Measurements from ENCODE around the gene AOAH. TPM values are rescaled to one million over a fixed set of nuclear protein-coding genes. Genes with fewer than 3 reads are reported as not detected.

Gene AOAH
- total RNA-seq, 1 donor from 2014 or later: not detected

- Mint-ChIP-seq H3K9me3 (ENCODE audit: unreplicated experiment) (no peaks in the 10 kb centered on the region), H3K27me3 (ENCODE audit: unreplicated experiment) (peaks cover 20% of the 10 kb centered on the region), H3K27ac (ENCODE audit: unreplicated experiment) (no peak overlapping the region), H3K36me3 (ENCODE audit: unreplicated experiment) (no peaks in the 10 kb centered on the region), H3K4me3 (ENCODE audit: unreplicated experiment) (no peak overlapping the region), H3K4me1 (ENCODE audit: unreplicated experiment) (peaks cover 15% of the 10 kb centered on the region)
- no peak for DNase-seq (ENCODE audit: extremely low spot score, unreplicated experiment)
- no peak for TF ChIP-seq CTCF (IDR thresholded peaks at IDR 0.05)
Measured at GRCh38 chr7:36626111-36626510, 98.2 kb downstream of the AOAH start.

GRCh38 chr7:36625247-36625646 lies 99.0 kb downstream of the AOAH start:
- Mint-ChIP-seq H3K27me3 (ENCODE audit: unreplicated experiment) (peaks cover 20% of the 10 kb centered on the region), H3K4me3 (ENCODE audit: unreplicated experiment) (no peak overlapping the region), H3K27ac (ENCODE audit: unreplicated experiment) (no peak overlapping the region), H3K36me3 (ENCODE audit: unreplicated experiment) (no peaks in the 10 kb centered on the region), H3K4me1 (ENCODE audit: unreplicated experiment) (peaks cover 15% of the 10 kb centered on the region), H3K9me3 (ENCODE audit: unreplicated experiment) (no peaks in the 10 kb centered on the region)
- DNase-seq (ENCODE audit: extremely low spot score, unreplicated experiment): no peak
- TF ChIP-seq CTCF (IDR thresholded peaks at IDR 0.05): no peak

GRCh38 chr7:36623247-36623646 lies 101.0 kb downstream of the AOAH start:
- no peak for TF ChIP-seq CTCF (IDR thresholded peaks at IDR 0.05)
- Mint-ChIP-seq H3K27me3 (ENCODE audit: unreplicated experiment) (peaks cover 15% of the 10 kb centered on the region), H3K9me3 (ENCODE audit: unreplicated experiment) (no peaks in the 10 kb centered on the region), H3K4me3 (ENCODE audit: unreplicated experiment) (no peak overlapping the region), H3K4me1 (ENCODE audit: unreplicated experiment) (peaks cover 15% of the 10 kb centered on the region), H3K36me3 (ENCODE audit: unreplicated experiment) (no peaks in the 10 kb centered on the region), H3K27ac (ENCODE audit: unreplicated experiment) (no peak overlapping the region)
- DNase-seq (ENCODE audit: extremely low spot score, unreplicated experiment): no peak

GRCh38 chr7:36621396-36621795 lies 102.9 kb downstream of the AOAH start:
- Mint-ChIP-seq H3K4me1 (ENCODE audit: unreplicated experiment) (peaks cover 15% of the 10 kb centered on the region), H3K4me3 (ENCODE audit: unreplicated experiment) (no peak overlapping the region), H3K27me3 (ENCODE audit: unreplicated experiment) (peaks cover 14% of the 10 kb centered on the region), H3K9me3 (ENCODE audit: unreplicated experiment) (no peaks in the 10 kb centered on the region), H3K36me3 (ENCODE audit: unreplicated experiment) (no peaks in the 10 kb centered on the region), H3K27ac (ENCODE audit: unreplicated experiment) (no peak overlapping the region)
- no peak for TF ChIP-seq CTCF (IDR thresholded peaks at IDR 0.05)
- DNase-seq (ENCODE audit: extremely low spot score, unreplicated experiment): no peak

GRCh38 chr7:36620166-36620708 lies 104.1 kb downstream of the AOAH start:
- H3K27me3 Mint-ChIP-seq (ENCODE audit: unreplicated experiment): peaks cover 17% of the 10 kb centered on the region
- no peak overlapping the region for H3K27ac Mint-ChIP-seq (ENCODE audit: unreplicated experiment)
- no peak overlapping the region for H3K4me3 Mint-ChIP-seq (ENCODE audit: unreplicated experiment)
- DNase-seq (ENCODE audit: extremely low spot score, unreplicated experiment): no peak
- H3K9me3 Mint-ChIP-seq (ENCODE audit: unreplicated experiment): no peaks in the 10 kb centered on the region
- no peak for TF ChIP-seq CTCF (IDR thresholded peaks at IDR 0.05)
- H3K36me3 Mint-ChIP-seq (ENCODE audit: unreplicated experiment): no peaks in the 10 kb centered on the region
- H3K4me1 Mint-ChIP-seq (ENCODE audit: unreplicated experiment): peaks cover 11% of the 10 kb centered on the region
